ENCODE data around the gene AVPR2.

- TF ChIP-seq, protein P1, sequence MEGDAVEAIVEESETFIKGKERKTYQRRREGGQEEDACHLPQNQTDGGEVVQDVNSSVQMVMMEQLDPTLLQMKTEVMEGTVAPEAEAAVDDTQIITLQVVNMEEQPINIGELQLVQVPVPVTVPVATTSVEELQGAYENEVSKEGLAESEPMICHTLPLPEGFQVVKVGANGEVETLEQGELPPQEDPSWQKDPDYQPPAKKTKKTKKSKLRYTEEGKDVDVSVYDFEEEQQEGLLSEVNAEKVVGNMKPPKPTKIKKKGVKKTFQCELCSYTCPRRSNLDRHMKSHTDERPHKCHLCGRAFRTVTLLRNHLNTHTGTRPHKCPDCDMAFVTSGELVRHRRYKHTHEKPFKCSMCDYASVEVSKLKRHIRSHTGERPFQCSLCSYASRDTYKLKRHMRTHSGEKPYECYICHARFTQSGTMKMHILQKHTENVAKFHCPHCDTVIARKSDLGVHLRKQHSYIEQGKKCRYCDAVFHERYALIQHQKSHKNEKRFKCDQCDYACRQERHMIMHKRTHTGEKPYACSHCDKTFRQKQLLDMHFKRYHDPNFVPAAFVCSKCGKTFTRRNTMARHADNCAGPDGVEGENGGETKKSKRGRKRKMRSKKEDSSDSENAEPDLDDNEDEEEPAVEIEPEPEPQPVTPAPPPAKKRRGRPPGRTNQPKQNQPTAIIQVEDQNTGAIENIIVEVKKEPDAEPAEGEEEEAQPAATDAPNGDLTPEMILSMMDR (IDR thresholded peaks at IDR 0.05) = no peak
- TF ChIP-seq POLR2A (IDR thresholded peaks at IDR 0.05) = no peak
These were observed 51.8 kb downstream of the AVPR2 start for GRCh38 chrX:153956044-153956907.

Measured in ovary (tissue), 3 donors.